ENCODE measurements around the gene PGRMC1. TPM values are rescaled to one million over a fixed set of nuclear protein-coding genes. Genes with fewer than 3 reads are reported as not detected.

Gene PGRMC1
- total RNA-seq, 1 experiment from 2014 or later, result 177 TPM

DNA sequence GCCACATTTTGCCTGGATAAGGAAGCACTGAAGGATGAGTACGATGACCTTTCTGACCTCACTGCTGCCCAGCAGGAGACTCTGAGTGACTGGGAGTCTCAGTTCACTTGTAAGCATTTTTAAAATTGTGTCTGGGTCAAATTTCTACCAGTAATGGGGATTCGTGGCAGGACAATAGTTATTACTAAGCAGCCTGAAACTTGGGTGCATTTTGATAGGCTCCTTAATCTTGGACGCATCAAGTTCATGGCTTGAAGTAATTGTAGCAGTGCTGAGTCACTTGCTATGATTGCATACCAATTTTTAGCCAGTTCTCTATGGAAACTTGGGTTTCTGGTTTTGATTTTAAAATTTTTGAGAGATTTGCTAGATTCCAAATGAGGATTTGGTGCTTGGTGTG is 4.3 kb downstream of the PGRMC1 start:
- no peak for DNase-seq (ENCODE audit: low spot score)
- peak overlapping the region; percentile 33 for H3K4me3 Mint-ChIP-seq
- no peak for ATAC-seq
- ChIA-PET POLR2A (no interaction called here), CTCF (no interaction called here)
- H3K27ac Mint-ChIP-seq, result no peak overlapping the region
- H3K27me3 Mint-ChIP-seq (ENCODE audit: low read depth), result no peaks in the 10 kb centered on the region
- H3K36me3 Mint-ChIP-seq, result peaks cover 31% of the 10 kb centered on the region
- H3K9me3 Mint-ChIP-seq, result no peaks in the 10 kb centered on the region
- peaks cover 55% of the 10 kb centered on the region for H3K4me1 Mint-ChIP-seq
- TF ChIP-seq TP53 (CRISPR knock-in tag; IDR thresholded peaks at IDR 0.05) (no peak), NFE2L1 (CRISPR knock-in tag; IDR thresholded peaks at IDR 0.05) (no peak), ZNF396 (CRISPR knock-in tag; IDR thresholded peaks at IDR 0.05; ENCODE audit: borderline replicate concordance) (no peak), ZNF232 (CRISPR knock-in tag; IDR thresholded peaks at IDR 0.05) (no peak), ZNF263 (CRISPR knock-in tag; IDR thresholded peaks at IDR 0.05; ENCODE audit: low read depth) (no peak)
- TF ChIP-seq, protein P1, sequence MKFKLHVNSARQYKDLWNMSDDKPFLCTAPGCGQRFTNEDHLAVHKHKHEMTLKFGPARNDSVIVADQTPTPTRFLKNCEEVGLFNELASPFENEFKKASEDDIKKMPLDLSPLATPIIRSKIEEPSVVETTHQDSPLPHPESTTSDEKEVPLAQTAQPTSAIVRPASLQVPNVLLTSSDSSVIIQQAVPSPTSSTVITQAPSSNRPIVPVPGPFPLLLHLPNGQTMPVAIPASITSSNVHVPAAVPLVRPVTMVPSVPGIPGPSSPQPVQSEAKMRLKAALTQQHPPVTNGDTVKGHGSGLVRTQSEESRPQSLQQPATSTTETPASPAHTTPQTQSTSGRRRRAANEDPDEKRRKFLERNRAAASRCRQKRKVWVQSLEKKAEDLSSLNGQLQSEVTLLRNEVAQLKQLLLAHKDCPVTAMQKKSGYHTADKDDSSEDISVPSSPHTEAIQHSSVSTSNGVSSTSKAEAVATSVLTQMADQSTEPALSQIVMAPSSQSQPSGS (CRISPR knock-in tag; IDR thresholded peaks at IDR 0.05; ENCODE audit: borderline replicate concordance, low read depth), result no peak
- TF ChIP-seq, protein P2, sequence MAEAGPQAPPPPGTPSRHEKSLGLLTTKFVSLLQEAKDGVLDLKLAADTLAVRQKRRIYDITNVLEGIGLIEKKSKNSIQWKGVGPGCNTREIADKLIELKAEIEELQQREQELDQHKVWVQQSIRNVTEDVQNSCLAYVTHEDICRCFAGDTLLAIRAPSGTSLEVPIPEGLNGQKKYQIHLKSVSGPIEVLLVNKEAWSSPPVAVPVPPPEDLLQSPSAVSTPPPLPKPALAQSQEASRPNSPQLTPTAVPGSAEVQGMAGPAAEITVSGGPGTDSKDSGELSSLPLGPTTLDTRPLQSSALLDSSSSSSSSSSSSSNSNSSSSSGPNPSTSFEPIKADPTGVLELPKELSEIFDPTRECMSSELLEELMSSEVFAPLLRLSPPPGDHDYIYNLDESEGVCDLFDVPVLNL (CRISPR knock-in tag; IDR thresholded peaks at IDR 0.05; ENCODE audit: borderline replicate concordance, low read depth), result no peak
- TF ChIP-seq, protein P3, sequence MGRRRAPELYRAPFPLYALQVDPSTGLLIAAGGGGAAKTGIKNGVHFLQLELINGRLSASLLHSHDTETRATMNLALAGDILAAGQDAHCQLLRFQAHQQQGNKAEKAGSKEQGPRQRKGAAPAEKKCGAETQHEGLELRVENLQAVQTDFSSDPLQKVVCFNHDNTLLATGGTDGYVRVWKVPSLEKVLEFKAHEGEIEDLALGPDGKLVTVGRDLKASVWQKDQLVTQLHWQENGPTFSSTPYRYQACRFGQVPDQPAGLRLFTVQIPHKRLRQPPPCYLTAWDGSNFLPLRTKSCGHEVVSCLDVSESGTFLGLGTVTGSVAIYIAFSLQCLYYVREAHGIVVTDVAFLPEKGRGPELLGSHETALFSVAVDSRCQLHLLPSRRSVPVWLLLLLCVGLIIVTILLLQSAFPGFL (CRISPR knock-in tag; IDR thresholded peaks at IDR 0.05; ENCODE audit: borderline replicate concordance), result no peak
- TF ChIP-seq, protein P4, sequence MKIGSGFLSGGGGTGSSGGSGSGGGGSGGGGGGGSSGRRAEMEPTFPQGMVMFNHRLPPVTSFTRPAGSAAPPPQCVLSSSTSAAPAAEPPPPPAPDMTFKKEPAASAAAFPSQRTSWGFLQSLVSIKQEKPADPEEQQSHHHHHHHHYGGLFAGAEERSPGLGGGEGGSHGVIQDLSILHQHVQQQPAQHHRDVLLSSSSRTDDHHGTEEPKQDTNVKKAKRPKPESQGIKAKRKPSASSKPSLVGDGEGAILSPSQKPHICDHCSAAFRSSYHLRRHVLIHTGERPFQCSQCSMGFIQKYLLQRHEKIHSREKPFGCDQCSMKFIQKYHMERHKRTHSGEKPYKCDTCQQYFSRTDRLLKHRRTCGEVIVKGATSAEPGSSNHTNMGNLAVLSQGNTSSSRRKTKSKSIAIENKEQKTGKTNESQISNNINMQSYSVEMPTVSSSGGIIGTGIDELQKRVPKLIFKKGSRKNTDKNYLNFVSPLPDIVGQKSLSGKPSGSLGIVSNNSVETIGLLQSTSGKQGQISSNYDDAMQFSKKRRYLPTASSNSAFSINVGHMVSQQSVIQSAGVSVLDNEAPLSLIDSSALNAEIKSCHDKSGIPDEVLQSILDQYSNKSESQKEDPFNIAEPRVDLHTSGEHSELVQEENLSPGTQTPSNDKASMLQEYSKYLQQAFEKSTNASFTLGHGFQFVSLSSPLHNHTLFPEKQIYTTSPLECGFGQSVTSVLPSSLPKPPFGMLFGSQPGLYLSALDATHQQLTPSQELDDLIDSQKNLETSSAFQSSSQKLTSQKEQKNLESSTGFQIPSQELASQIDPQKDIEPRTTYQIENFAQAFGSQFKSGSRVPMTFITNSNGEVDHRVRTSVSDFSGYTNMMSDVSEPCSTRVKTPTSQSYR (CRISPR knock-in tag; IDR thresholded peaks at IDR 0.05), result no peak

DNA sequence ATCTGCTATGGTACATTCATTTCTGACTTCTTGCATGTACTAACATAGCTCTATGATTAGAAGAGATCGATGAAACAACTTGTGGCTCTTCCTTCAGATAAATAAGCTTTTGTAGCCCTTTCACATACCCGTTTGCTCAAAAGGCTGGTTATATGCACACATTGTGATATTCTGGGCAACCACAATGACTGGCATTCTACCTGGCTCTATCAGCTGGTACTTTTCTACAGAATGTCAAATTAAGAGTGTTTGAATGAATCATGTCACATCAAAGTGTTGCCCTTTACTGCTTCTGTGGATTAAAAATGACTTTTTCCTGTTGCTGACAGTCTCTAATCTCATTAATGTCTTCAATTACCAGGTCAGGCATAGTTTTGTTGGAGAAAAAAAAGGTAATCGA is 11.6 kb downstream of the PGRMC1 start:
- POLR2A ChIA-PET, result interaction anchor here (0.7 kb wide), 1 partner anchor 9 kb away, joined by 4 read pairs; no protein-coding TSS in a partner anchor
- no peak for TF ChIP-seq ESRRA (CRISPR knock-in tag; IDR thresholded peaks at IDR 0.05; ENCODE audit: borderline replicate concordance)
- TF ChIP-seq, protein P5, sequence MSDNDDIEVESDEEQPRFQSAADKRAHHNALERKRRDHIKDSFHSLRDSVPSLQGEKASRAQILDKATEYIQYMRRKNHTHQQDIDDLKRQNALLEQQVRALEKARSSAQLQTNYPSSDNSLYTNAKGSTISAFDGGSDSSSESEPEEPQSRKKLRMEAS (CRISPR knock-in tag; IDR thresholded peaks at IDR 0.05), result no peak
- TF ChIP-seq, protein P6, sequence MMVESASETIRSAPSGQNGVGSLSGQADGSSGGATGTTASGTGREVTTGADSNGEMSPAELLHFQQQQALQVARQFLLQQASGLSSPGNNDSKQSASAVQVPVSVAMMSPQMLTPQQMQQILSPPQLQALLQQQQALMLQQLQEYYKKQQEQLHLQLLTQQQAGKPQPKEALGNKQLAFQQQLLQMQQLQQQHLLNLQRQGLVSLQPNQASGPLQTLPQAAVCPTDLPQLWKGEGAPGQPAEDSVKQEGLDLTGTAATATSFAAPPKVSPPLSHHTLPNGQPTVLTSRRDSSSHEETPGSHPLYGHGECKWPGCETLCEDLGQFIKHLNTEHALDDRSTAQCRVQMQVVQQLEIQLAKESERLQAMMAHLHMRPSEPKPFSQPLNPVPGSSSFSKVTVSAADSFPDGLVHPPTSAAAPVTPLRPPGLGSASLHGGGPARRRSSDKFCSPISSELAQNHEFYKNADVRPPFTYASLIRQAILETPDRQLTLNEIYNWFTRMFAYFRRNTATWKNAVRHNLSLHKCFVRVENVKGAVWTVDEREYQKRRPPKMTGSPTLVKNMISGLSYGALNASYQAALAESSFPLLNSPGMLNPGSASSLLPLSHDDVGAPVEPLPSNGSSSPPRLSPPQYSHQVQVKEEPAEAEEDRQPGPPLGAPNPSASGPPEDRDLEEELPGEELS (CRISPR knock-in tag; IDR thresholded peaks at IDR 0.05), result no peak
- no peak for TF ChIP-seq SMAD4 (CRISPR knock-in tag; IDR thresholded peaks at IDR 0.05)
- no peak for TF ChIP-seq ELF4 (CRISPR knock-in tag; IDR thresholded peaks at IDR 0.05; ENCODE audit: low read depth)
- no peak for TF ChIP-seq ZNF317 (CRISPR knock-in tag; IDR thresholded peaks at IDR 0.05; ENCODE audit: borderline replicate concordance, low read depth)
- TF ChIP-seq, protein P7, sequence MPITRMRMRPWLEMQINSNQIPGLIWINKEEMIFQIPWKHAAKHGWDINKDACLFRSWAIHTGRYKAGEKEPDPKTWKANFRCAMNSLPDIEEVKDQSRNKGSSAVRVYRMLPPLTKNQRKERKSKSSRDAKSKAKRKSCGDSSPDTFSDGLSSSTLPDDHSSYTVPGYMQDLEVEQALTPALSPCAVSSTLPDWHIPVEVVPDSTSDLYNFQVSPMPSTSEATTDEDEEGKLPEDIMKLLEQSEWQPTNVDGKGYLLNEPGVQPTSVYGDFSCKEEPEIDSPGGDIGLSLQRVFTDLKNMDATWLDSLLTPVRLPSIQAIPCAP (CRISPR knock-in tag; IDR thresholded peaks at IDR 0.05), result no peak
- no peak for TF ChIP-seq NFYB (CRISPR knock-in tag; conservative IDR thresholded peaks at IDR 0.05; ENCODE audit: low read depth)
- TF ChIP-seq RORB (CRISPR knock-in tag; IDR thresholded peaks at IDR 0.05), result no peak
- TF ChIP-seq TEAD4 (CRISPR knock-in tag; IDR thresholded peaks at IDR 0.05), result no peak
- TF ChIP-seq, protein P8, sequence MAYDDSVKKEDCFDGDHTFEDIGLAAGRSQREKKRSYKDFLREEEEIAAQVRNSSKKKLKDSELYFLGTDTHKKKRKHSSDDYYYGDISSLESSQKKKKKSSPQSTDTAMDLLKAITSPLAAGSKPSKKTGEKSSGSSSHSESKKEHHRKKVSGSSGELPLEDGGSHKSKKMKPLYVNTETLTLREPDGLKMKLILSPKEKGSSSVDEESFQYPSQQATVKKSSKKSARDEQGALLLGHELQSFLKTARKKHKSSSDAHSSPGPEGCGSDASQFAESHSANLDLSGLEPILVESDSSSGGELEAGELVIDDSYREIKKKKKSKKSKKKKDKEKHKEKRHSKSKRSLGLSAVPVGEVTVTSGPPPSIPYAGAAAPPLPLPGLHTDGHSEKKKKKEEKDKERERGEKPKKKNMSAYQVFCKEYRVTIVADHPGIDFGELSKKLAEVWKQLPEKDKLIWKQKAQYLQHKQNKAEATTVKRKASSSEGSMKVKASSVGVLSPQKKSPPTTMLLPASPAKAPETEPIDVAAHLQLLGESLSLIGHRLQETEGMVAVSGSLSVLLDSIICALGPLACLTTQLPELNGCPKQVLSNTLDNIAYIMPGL (CRISPR knock-in tag; IDR thresholded peaks at IDR 0.05), result no peak
- H3K9me3 Mint-ChIP-seq, result no peaks in the 10 kb centered on the region

More for the DNA sequence above, 11.6 kb downstream of the PGRMC1 start:
- H3K27ac Mint-ChIP-seq, result no peak overlapping the region
- DNase-seq (ENCODE audit: low spot score) (no peak), ATAC-seq (no peak)
- CTCF ChIA-PET, result no interaction called here
- H3K36me3 Mint-ChIP-seq, result peaks cover 13% of the 10 kb centered on the region
- no peak overlapping the region for H3K4me3 Mint-ChIP-seq
- peaks cover 24% of the 10 kb centered on the region for H3K4me1 Mint-ChIP-seq
- no peaks in the 10 kb centered on the region for H3K27me3 Mint-ChIP-seq (ENCODE audit: low read depth)

Measured in WTC11 (cell line).